ENCODE results near the gene RGS12.

GRCh38 chr4:3329887-3330286 is 37.1 kb downstream of the RGS12 start:
- TF ChIP-seq CTCF (IDR thresholded peaks at IDR 0.05) (no peak), POLR2A (IDR thresholded peaks at IDR 0.05) (no peak), POLR2AphosphoS5 (IDR thresholded peaks at IDR 0.05; ENCODE audit: insufficient read depth in 1 of 2, low read depth in 1 of 2) (no peak)

Measured in vagina (tissue), 2 donors.